Measurements from ENCODE around the gene CBLIF. TPM values are rescaled to one million over a fixed set of nuclear protein-coding genes. Genes with fewer than 3 reads are reported as not detected.
A peak's percentile ranks its signal among the peaks of the same experiment; 100 is the strongest.

Gene CBLIF
- total and polyA plus RNA-seq, 8 donors, result 0.24 TPM; not detected in 7

- Histone ChIP-seq H3K36me3 (no peaks in the 10 kb centered on the region), H3K4me1 (peaks cover 0 to 23% of the 10 kb centered on the region in 2 donors), H3K4me3 (no peak overlapping the region), H3K27me3 (no peaks in the 10 kb centered on the region), H3K9me3 (peaks cover 0 to 5% of the 10 kb centered on the region in 2 donors), H3K27ac (no peak overlapping the region)
- ATAC-seq (no peak), DNase-seq (no peak)
- no peak for TF ChIP-seq CTCF (IDR thresholded peaks at IDR 0.05)
- intact Hi-C loops (cut with DNase I), result no loop called here
Observed at GRCh38 chr11:59867946-59868345, 22.6 kb upstream of the CBLIF start.

GRCh38 chr11:59866836-59867235 lies 21.5 kb upstream of the CBLIF start:
- no peaks in the 10 kb centered on the region for H3K36me3 ChIP-seq
- H3K4me1 ChIP-seq, result peaks cover 0 to 23% of the 10 kb centered on the region in 2 donors
- DNase-seq (no peak), ATAC-seq (no peak)
- TF ChIP-seq CTCF (IDR thresholded peaks at IDR 0.05), result no peak
- intact Hi-C loops (cut with DNase I), result no loop called here
- H3K27ac ChIP-seq, result peak overlapping the region in 1 of 2 donors; percentile 71
- H3K27me3 ChIP-seq, result no peaks in the 10 kb centered on the region
- H3K4me3 ChIP-seq, result peak overlapping the region in 1 of 2 donors; percentile 14
- peaks cover 0 to 5% of the 10 kb centered on the region in 2 donors for H3K9me3 ChIP-seq

GRCh38 chr11:59866397-59866796 lies 21.1 kb upstream of the CBLIF start, which contains the start of gene TCN1:
Gene TCN1 (minus strand): TSS chr11:59866487. CDS start chr11:59866470, 17 bp downstream.
- intact Hi-C loops (cut with DNase I), result no loop called here

GRCh38 chr11:59865031-59865430 lies 19.7 kb upstream of the CBLIF start:
- no peaks in the 10 kb centered on the region for H3K9me3 ChIP-seq
- ATAC-seq (no peak), DNase-seq (no peak)
- H3K27ac ChIP-seq, result peak overlapping the region in 1 of 2 donors; percentile 71
- intact Hi-C loops (cut with DNase I), result no loop called here
- no peak for TF ChIP-seq CTCF (IDR thresholded peaks at IDR 0.05)
- H3K4me3 ChIP-seq, result no peak overlapping the region
- H3K36me3 ChIP-seq, result no peaks in the 10 kb centered on the region
- peaks cover 0 to 23% of the 10 kb centered on the region in 2 donors for H3K4me1 ChIP-seq
- H3K27me3 ChIP-seq, result no peaks in the 10 kb centered on the region

More at GRCh38 chr11:59866397-59866796, 21.1 kb upstream of the CBLIF start, which contains the start of gene TCN1:
- no peak for DNase-seq
- Histone ChIP-seq H3K27ac (peak within 1 kb of the TSS in 1 of 2 donors; percentile 71), H3K27me3 (no peaks in the 10 kb centered on the region), H3K9me3 (peaks cover 0 to 5% of the 10 kb centered on the region in 2 donors), H3K36me3 (no peaks in the 10 kb centered on the region), H3K4me3 (peak within 1 kb of the TSS in 1 of 2 donors; percentile 14), H3K4me1 (peaks cover 0 to 23% of the 10 kb centered on the region in 2 donors)
- ATAC-seq, result peak; percentile 55
- TF ChIP-seq CTCF (IDR thresholded peaks at IDR 0.05), result no peak

- Histone ChIP-seq H3K9me3 (no peaks in the 10 kb centered on the region), H3K27ac (no peak overlapping the region), H3K36me3 (no peaks in the 10 kb centered on the region), H3K27me3 (no peaks in the 10 kb centered on the region), H3K4me1 (peaks cover 0 to 23% of the 10 kb centered on the region in 2 donors), H3K4me3 (no peak overlapping the region)
- TF ChIP-seq CTCF (IDR thresholded peaks at IDR 0.05), result no peak
- intact Hi-C loops (cut with DNase I), result no loop called here
- DNase-seq (no peak), ATAC-seq (no peak)
Observed at GRCh38 chr11:59862252-59862651, 17.0 kb upstream of the CBLIF start.
